Mammary epithelial cell (primary cell): Measurements from ENCODE around the gene RNF141.

ENCODE experiments used
- CTCF ChIP-seq, 2 donors: IDR thresholded peaks in 1 of 2; conservative IDR thresholded peaks in 1 of 2; 2 replicates each; pipeline ENCODE4 v1.5.1; 2011 to 2012; ENCODE audit warnings: inconsistent platforms in 2 of 2, low read length in 2 of 2, mild to moderate bottlenecking in 2 of 2, control low read depth in 1 of 2, low read depth in 1 of 2; ENCODE audit not compliant: insufficient read depth in 1 of 2; ENCODE audit errors: extremely low read depth in 1 of 2
- EZH2 ChIP-seq: IDR thresholded peaks from 2 replicates; pipeline ENCODE4 v1.6.1; 2012; ENCODE audit warnings: low read length, inconsistent platforms, borderline replicate concordance

- TF ChIP-seq CTCF (conservative IDR thresholded peaks at IDR 0.05 in 1 of 2, IDR thresholded peaks at IDR 0.05 in 1 of 2; ENCODE audit: extremely low read depth in 1 of 2, insufficient read depth in 1 of 2, low read depth in 1 of 2, low read length in 2 of 2), result no peak
- TF ChIP-seq EZH2, result no peak
Measured at GRCh38 chr11:10490398-10491241, 50.4 kb downstream of the RNF141 start.
